Neural cell (in vitro differentiated cells): ENCODE results near the gene MARCHF5. TPM values are rescaled to one million over a fixed set of nuclear protein-coding genes. Genes with fewer than 3 reads are reported as not detected.

Source experiments
- H2AFZ ChIP-seq: fragments of 200-600, 300-800 bp; sonication (generic), shearing (Covaris generic); 2 replicates; pipeline ENCODE4 v1.6.0; 2014; ENCODE audit warnings: low read depth, mild to moderate bottlenecking, antibody characterized with exemption, low read length, moderate library complexity
- H3F3A ChIP-seq: fragments of 200-600 bp; shearing (Covaris generic); 2 replicates; pipeline ENCODE4 v1.6.1; 2016; ENCODE audit warnings: mild to moderate bottlenecking, moderate library complexity, mixed read lengths, antibody characterized with exemption, low read length; ENCODE audit not compliant: insufficient read depth, poor library complexity, severe bottlenecking
- H3K27ac ChIP-seq: fragments of 200-600, 300-800 bp; sonication (generic), shearing (Covaris generic); 2 replicates; pipeline ENCODE4 v1.5.1; 2014; ENCODE audit warnings: mild to moderate bottlenecking, low read length, moderate library complexity
- H3K27me3 ChIP-seq: fragments of 300-800, 200-600 bp; sonication (generic), shearing (Covaris generic); 2 replicates; pipeline ENCODE4 v1.6.0; 2014; ENCODE audit warnings: mild to moderate bottlenecking, low read depth, low read length, moderate library complexity; ENCODE audit not compliant: insufficient read depth
- H3K36me3 ChIP-seq: fragments of 300-800, 200-600 bp; sonication (generic), shearing (Covaris generic); 2 replicates; pipeline ENCODE4 v1.5.1; 2014; ENCODE audit warnings: mild to moderate bottlenecking, antibody characterized with exemption, low read length, moderate library complexity; ENCODE audit not compliant: insufficient read depth
- H3K4me2 ChIP-seq: fragments of 300-800, 200-600 bp; sonication (generic), shearing (Covaris generic); 2 replicates; pipeline ENCODE4 v1.6.0; 2014; ENCODE audit warnings: mild to moderate bottlenecking, low read length
- H3K4me3 ChIP-seq: fragments of 300-800, 200-600 bp; sonication (generic), shearing (Covaris generic); 2 replicates; pipeline ENCODE4 v1.5.1; 2014; ENCODE audit warnings: mild to moderate bottlenecking, low read length, moderate library complexity
- H3K79me2 ChIP-seq: fragments of 200-600 bp; shearing (Covaris generic); replicated peaks from 2 replicates; pipeline ENCODE4 v1.6.0; 2014; ENCODE audit warnings: mild to moderate bottlenecking, low read length, moderate library complexity; ENCODE audit not compliant: insufficient read depth
- H3K9ac ChIP-seq: fragments of 300-800, 200-600 bp; sonication (generic), shearing (Covaris generic); 2 replicates; pipeline ENCODE4 v1.6.1; 2016; ENCODE audit warnings: mild to moderate bottlenecking, low read length, mixed read lengths
- H3K9me2 ChIP-seq: fragments of 200-600 bp; shearing (Covaris generic); 2 replicates; pipeline ENCODE4 v1.6.1; 2016; ENCODE audit warnings: mild to moderate bottlenecking, low read length, mixed read lengths; ENCODE audit not compliant: insufficient read depth
- H3K9me3 ChIP-seq: fragments of 200-600, 300-800 bp; sonication (generic), shearing (Covaris generic); 2 replicates; pipeline ENCODE4 v1.6.1; 2016; ENCODE audit warnings: mild to moderate bottlenecking, mixed run types, low read length, moderate library complexity, mixed read lengths
- H4K20me1 ChIP-seq: fragments of 200-600 bp; shearing (Covaris generic); 2 replicates; pipeline ENCODE4 v1.6.1; 2016; ENCODE audit warnings: mild to moderate bottlenecking, mixed run types; ENCODE audit not compliant: insufficient read depth
- CTCF ChIP-seq: fragments of 450-650 bp; IDR thresholded peaks from 2 replicates; pipeline ENCODE4 v1.5.1; 2014; ENCODE audit warnings: antibody characterized with exemption, mild to moderate bottlenecking, moderate library complexity; ENCODE audit not compliant: poor library complexity, severe bottlenecking
- EP300 ChIP-seq: fragments of 450-650 bp; conservative IDR thresholded peaks from 2 replicates; pipeline ENCODE4 v1.6.1; 2014; ENCODE audit warnings: antibody characterized with exemption, mild to moderate bottlenecking, moderate library complexity; ENCODE audit not compliant: poor library complexity, severe bottlenecking
- EZH2 ChIP-seq: fragments of 200-600, 300-800 bp; shearing (Covaris generic), sonication (generic); IDR thresholded peaks from 2 replicates; pipeline ENCODE4 v1.6.1; 2014; ENCODE audit warnings: antibody characterized with exemption, low read length, borderline replicate concordance, mild to moderate bottlenecking; ENCODE audit not compliant: insufficient read depth, poor library complexity, severe bottlenecking
- MXI1 ChIP-seq: fragments of 450-650 bp; conservative IDR thresholded peaks from 2 replicates; pipeline ENCODE4 v1.6.1; 2014; ENCODE audit warnings: antibody characterized with exemption, mild to moderate bottlenecking; ENCODE audit not compliant: poor library complexity, severe bottlenecking
- POLR2AphosphoS5 ChIP-seq: IDR thresholded peaks from 2 replicates; pipeline ENCODE4 v1.6.1; 2012
- RAD21 ChIP-seq: fragments of 450-650 bp; conservative IDR thresholded peaks from 2 replicates; pipeline ENCODE4 v1.6.1; 2014; ENCODE audit warnings: antibody characterized with exemption, mild to moderate bottlenecking, moderate library complexity
- REST ChIP-seq: IDR thresholded peaks from 2 replicates; pipeline ENCODE4 v1.6.1; 2012; ENCODE audit warnings: borderline replicate concordance
- SMC3 ChIP-seq: fragments of 450-650 bp; conservative IDR thresholded peaks from 2 replicates; pipeline ENCODE4 v1.6.1; 2014; ENCODE audit warnings: antibody characterized with exemption, mild to moderate bottlenecking, moderate library complexity; ENCODE audit not compliant: poor library complexity
- TAF1 ChIP-seq: IDR thresholded peaks from 2 replicates; pipeline ENCODE4 v1.6.1; 2012; ENCODE audit warnings: low read depth
- polyA plus RNA-seq: library from polyadenylated mRNA; depleted of rRNA; stranded (reverse); fragments of >200 nt; gene quantifications from 2 replicates; pipeline ENCODE4 v1.2.3, GENCODE V29; 2014

MARCHF5 gene
- polyA plus RNA-seq, 1 donor from 2014 or later: 65.5 TPM

- Histone ChIP-seq H3K9me3 (no peaks in the 10 kb centered on the region), H3K9me2 (no peaks in the 10 kb centered on the region), H3K36me3 (no peaks in the 10 kb centered on the region), H3K27me3 (no peaks in the 10 kb centered on the region), H3F3A (no peaks in the 10 kb centered on the region), H3K9ac (no peak overlapping the region), H4K20me1 (no peaks in the 10 kb centered on the region), H2AFZ (no peak overlapping the region), H3K4me3 (no peak overlapping the region), H3K79me2 (no peaks in the 10 kb centered on the region), H3K27ac (no peak overlapping the region), H3K4me2 (no peak overlapping the region)
- no peak for TF ChIP-seq POLR2AphosphoS5
- TF ChIP-seq REST: no peak
- TF ChIP-seq EZH2: no peak
- no peak for TF ChIP-seq MXI1
- no peak for TF ChIP-seq CTCF
- TF ChIP-seq EP300: no peak
- TF ChIP-seq SMC3: no peak
- no peak for TF ChIP-seq TAF1
- no peak for TF ChIP-seq RAD21
Observed at GRCh38 chr10:92263396-92263795, 27.6 kb upstream of the MARCHF5 start.

GRCh38 chr10:92264249-92264648 is 26.7 kb upstream of the MARCHF5 start:
- H3K9ac ChIP-seq: no peak overlapping the region
- H3K4me3 ChIP-seq: no peak overlapping the region
- no peaks in the 10 kb centered on the region for H4K20me1 ChIP-seq
- no peaks in the 10 kb centered on the region for H3K36me3 ChIP-seq
- no peaks in the 10 kb centered on the region for H3K27me3 ChIP-seq
- no peak overlapping the region for H2AFZ ChIP-seq
- H3F3A ChIP-seq: no peaks in the 10 kb centered on the region
- H3K4me2 ChIP-seq: no peak overlapping the region
- no peaks in the 10 kb centered on the region for H3K9me2 ChIP-seq
- H3K79me2 ChIP-seq: no peaks in the 10 kb centered on the region
- no peak overlapping the region for H3K27ac ChIP-seq
- no peaks in the 10 kb centered on the region for H3K9me3 ChIP-seq
- no peak for TF ChIP-seq EZH2
- no peak for TF ChIP-seq SMC3
- no peak for TF ChIP-seq MXI1
- TF ChIP-seq TAF1: no peak
- TF ChIP-seq CTCF: no peak
- no peak for TF ChIP-seq RAD21
- no peak for TF ChIP-seq EP300
- no peak for TF ChIP-seq POLR2AphosphoS5
- TF ChIP-seq REST: no peak
